Epithelial cell of proximal tubule (primary cell): ENCODE results near the gene ANKS1A. TPM values are rescaled to one million over a fixed set of nuclear protein-coding genes. Genes with fewer than 3 reads are reported as not detected.
"Not testable (repeated sequence)": the region's sequence is repeated elsewhere in the genome, so short reads cannot be mapped to it uniquely, and the experiment has no call there.

Experiments
- DNase-seq: peaks from one replicate; pipeline ENCODE4 v3.0.0-alpha.2; 2011; ENCODE audit warnings: low read depth
- H3K4me3 ChIP-seq: 2 replicates; pipeline ENCODE4 v1.5.1; 2011; ENCODE audit warnings: low read depth, mild to moderate bottlenecking, low read length
- CTCF ChIP-seq: conservative IDR thresholded peaks from 2 replicates; pipeline ENCODE4 v1.5.1; 2012; ENCODE audit warnings: low read depth, mild to moderate bottlenecking, low read length
- total RNA-seq: library from RNA; depleted of rRNA; stranded (reverse); fragments of >200 nt; gene quantifications from 2 replicates; pipeline ENCODE4 v1.2.3, GENCODE V29; 2015

The ANKS1A gene
- total RNA-seq, 1 donor from 2014 or later = 17.4 TPM

- no peak overlapping the region for H3K4me3 ChIP-seq
- TF ChIP-seq CTCF = no peak
- no peak for DNase-seq
These were observed 17.2 kb upstream of the ANKS1A start for GRCh38 chr6:34871853-34872252.

GRCh38 chr6:34872332-34872731 is 16.7 kb upstream of the ANKS1A start:
- no peak for TF ChIP-seq CTCF
- H3K4me3 ChIP-seq = no peak overlapping the region
- DNase-seq = no peak

GRCh38 chr6:34875292-34876213 is 13.5 kb upstream of the ANKS1A start:
- TF ChIP-seq CTCF = no peak
- no peak for DNase-seq
- H3K4me3 ChIP-seq = no peak overlapping the region

GRCh38 chr6:34876472-34876871 is 12.6 kb upstream of the ANKS1A start:
- no peak for TF ChIP-seq CTCF
- H3K4me3 ChIP-seq = no peak overlapping the region
- no peak for DNase-seq

- no peak for DNase-seq
- no peak for TF ChIP-seq CTCF
- H3K4me3 ChIP-seq = no peak overlapping the region
These were observed 11.8 kb upstream of the ANKS1A start for GRCh38 chr6:34877259-34877658.

GRCh38 chr6:34877869-34878485 is 11.1 kb upstream of the ANKS1A start:
- no peak for DNase-seq
- H3K4me3 ChIP-seq = no peak overlapping the region
- TF ChIP-seq CTCF = no peak

- H3K4me3 ChIP-seq, DNase-seq: not testable (repeated sequence)
These were observed 5.0 kb upstream of the ANKS1A start for GRCh38 chr6:34884073-34884472.
